Testis (tissue), 3 donors: ENCODE measurements around the gene SKAP1. TPM values are rescaled to one million over a fixed set of nuclear protein-coding genes. Genes with fewer than 3 reads are reported as not detected.

Experiments used
- DNase-seq: peaks from one replicate; pipeline ENCODE4 v3.0.0-alpha.2; 2019
- H3K27ac ChIP-seq, 2 donors: fragments of 200-600 bp; sonication (generic); one replicate each; pipeline ENCODE4 v1.5.1; 2019
- H3K27me3 ChIP-seq: fragments of 200-600 bp; sonication (generic); one replicate; pipeline ENCODE4 v1.5.1; 2019
- H3K36me3 ChIP-seq: fragments of 200-600 bp; sonication (generic); one replicate; pipeline ENCODE4 v1.5.1; 2017; ENCODE audit warnings: low read depth; ENCODE audit errors: missing control alignments
- H3K4me1 ChIP-seq: fragments of 200-600 bp; sonication (generic); one replicate; pipeline ENCODE4 v1.5.1; 2019
- H3K4me3 ChIP-seq, 2 donors: fragments of 200-600 bp; sonication (generic); one replicate each; pipeline ENCODE4 v1.5.1; 2017 to 2019
- H3K9me3 ChIP-seq: fragments of 200-600 bp; sonication (generic); one replicate; pipeline ENCODE4 v1.5.1; 2017
- POLR2A ChIP-seq: fragments of 450-650 bp; IDR thresholded peaks from one replicate; pipeline ENCODE4 v1.6.1; 2017; ENCODE audit warnings: antibody characterized with exemption, mild to moderate bottlenecking, moderate library complexity
- WGBS, 2 donors: methylation state at CpG; one replicate each; pipeline ENCODE4 v1.1.5; 2018; 5-methylcytosine and 5-hydroxymethylcytosine counted together
- intact Hi-C: fragments of 100-400 bp; cut with DNase I; formaldehyde crosslinking; loops from one replicate; pipeline ENCODE4 v1.15.1; 2023; ENCODE audit warnings: low total_unique reads
- polyA plus RNA-seq: library from polyadenylated mRNA; stranded (reverse); fragments of 350-450 nt; fragmentation: Illumina TruSeq; extraction: RNeasy Lipid Tissue Mini Kit (QIAGEN cat#74804); gene quantifications from one replicate; pipeline ENCODE4 v1.2.3, GENCODE V29; 2014; ENCODE audit warnings: low read depth, low replicate concordance; ENCODE audit not compliant: insufficient read depth
- total RNA-seq, 2 donors: library from RNA; depleted of rRNA; stranded (reverse); fragments of >200 nt; gene quantifications; one replicate each; pipeline ENCODE4 v1.2.3, GENCODE V29; 2016
- TF ChIP-seq, protein P1 (sequence below), 3 experiments: fragments of 450-650 bp in 2 of 3; fragments of 200-600 bp in 1 of 3; sonication (generic) in 1 of 3; IDR thresholded peaks; one replicate each; pipeline ENCODE4 v1.5.1; 2016 to 2019; ENCODE audit warnings: antibody characterized with exemption in 3 of 3, mild to moderate bottlenecking in 2 of 3, moderate library complexity in 1 of 3

Gene SKAP1
- total and polyA plus RNA-seq, 3 donors from 2014 or later: 9.0 to 34.1 (median 16.9) TPM

DNA sequence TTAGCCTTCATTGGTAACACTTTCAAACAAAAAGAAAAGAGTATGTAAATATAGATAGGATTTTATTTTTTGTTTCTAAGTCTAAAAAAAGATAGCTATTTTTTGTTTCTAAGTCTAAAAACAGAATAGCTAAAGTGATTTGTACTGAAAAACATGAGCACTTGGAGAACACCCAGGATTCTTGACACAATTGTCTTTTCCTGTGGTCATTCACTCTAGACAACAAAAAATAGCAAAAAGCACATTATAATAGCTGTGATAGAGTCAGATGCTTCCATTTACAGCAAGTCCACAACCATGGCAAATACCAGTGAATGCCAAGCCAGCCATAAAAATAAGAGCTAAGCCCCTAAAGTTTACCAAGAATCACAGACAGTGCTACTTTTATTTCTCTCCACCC, 36.7 kb downstream of the SKAP1 start:
- DNase-seq: no peak
- Histone ChIP-seq H3K4me3 (no peak overlapping the region), H3K27me3 (no peaks in the 10 kb centered on the region), H3K4me1 (no peaks in the 10 kb centered on the region), H3K36me3 (no peaks in the 10 kb centered on the region), H3K27ac (no peak overlapping the region), H3K9me3 (no peaks in the 10 kb centered on the region)
- TF ChIP-seq, protein P1, sequence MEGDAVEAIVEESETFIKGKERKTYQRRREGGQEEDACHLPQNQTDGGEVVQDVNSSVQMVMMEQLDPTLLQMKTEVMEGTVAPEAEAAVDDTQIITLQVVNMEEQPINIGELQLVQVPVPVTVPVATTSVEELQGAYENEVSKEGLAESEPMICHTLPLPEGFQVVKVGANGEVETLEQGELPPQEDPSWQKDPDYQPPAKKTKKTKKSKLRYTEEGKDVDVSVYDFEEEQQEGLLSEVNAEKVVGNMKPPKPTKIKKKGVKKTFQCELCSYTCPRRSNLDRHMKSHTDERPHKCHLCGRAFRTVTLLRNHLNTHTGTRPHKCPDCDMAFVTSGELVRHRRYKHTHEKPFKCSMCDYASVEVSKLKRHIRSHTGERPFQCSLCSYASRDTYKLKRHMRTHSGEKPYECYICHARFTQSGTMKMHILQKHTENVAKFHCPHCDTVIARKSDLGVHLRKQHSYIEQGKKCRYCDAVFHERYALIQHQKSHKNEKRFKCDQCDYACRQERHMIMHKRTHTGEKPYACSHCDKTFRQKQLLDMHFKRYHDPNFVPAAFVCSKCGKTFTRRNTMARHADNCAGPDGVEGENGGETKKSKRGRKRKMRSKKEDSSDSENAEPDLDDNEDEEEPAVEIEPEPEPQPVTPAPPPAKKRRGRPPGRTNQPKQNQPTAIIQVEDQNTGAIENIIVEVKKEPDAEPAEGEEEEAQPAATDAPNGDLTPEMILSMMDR (IDR thresholded peaks at IDR 0.05): no peak
- no peak for TF ChIP-seq POLR2A
- intact Hi-C loops: no loop called here

GRCh38 chr17:48392857-48393256, 37.2 kb downstream of the SKAP1 start:
- Histone ChIP-seq H3K36me3 (no peaks in the 10 kb centered on the region), H3K4me3 (no peak overlapping the region), H3K27ac (no peak overlapping the region), H3K27me3 (no peaks in the 10 kb centered on the region), H3K9me3 (no peaks in the 10 kb centered on the region), H3K4me1 (no peaks in the 10 kb centered on the region)
- TF ChIP-seq POLR2A: no peak
- TF ChIP-seq, protein P1 (IDR thresholded peaks at IDR 0.05): no peak
- intact Hi-C loops: no loop called here
- no peak for DNase-seq
- WGBS, 2 donors: 56 to 57% methylated on average over 4 of the region's 4 CpGs

DNA sequence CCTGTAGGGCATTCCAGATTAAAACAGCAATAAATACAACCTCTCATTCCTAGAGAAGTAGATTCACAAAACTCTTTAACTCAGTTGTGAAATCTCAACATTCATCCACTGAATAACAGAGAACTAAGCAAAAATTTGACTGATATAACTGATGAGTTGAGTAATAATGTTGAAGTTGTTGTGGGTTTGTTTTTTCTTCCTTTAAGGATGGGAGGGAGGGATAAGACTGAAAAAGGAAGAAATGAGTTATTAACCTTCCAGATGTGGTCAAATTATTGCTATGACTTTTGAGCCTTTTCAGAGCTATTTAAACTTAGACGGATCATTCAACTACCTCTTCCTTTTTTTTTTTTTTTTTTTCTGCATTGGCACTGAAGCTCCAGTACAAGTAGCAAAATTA, 38.6 kb downstream of the SKAP1 start:
- H3K4me1 ChIP-seq: no peaks in the 10 kb centered on the region
- intact Hi-C loops: no loop called here
- no peak for TF ChIP-seq POLR2A
- TF ChIP-seq, protein P1 (IDR thresholded peaks at IDR 0.05): no peak
- no peak overlapping the region for H3K4me3 ChIP-seq
- DNase-seq: no peak
- no peaks in the 10 kb centered on the region for H3K9me3 ChIP-seq
- no peaks in the 10 kb centered on the region for H3K27me3 ChIP-seq
- H3K36me3 ChIP-seq: no peaks in the 10 kb centered on the region
- no peak overlapping the region for H3K27ac ChIP-seq
- 65 to 70% methylated on average over 1 of the region's 1 CpG for WGBS, 2 donors

GRCh38 chr17:48389903-48390302, 40.1 kb downstream of the SKAP1 start:
- intact Hi-C loops: no loop called here
- TF ChIP-seq POLR2A: no peak
- TF ChIP-seq, protein P1 (IDR thresholded peaks at IDR 0.05): no peak
- H3K9me3 ChIP-seq: no peaks in the 10 kb centered on the region
- no peaks in the 10 kb centered on the region for H3K4me1 ChIP-seq
- no peak for DNase-seq
- no peak overlapping the region for H3K4me3 ChIP-seq
- H3K36me3 ChIP-seq: no peaks in the 10 kb centered on the region
- H3K27me3 ChIP-seq: no peaks in the 10 kb centered on the region
- no peak overlapping the region for H3K27ac ChIP-seq

DNA sequence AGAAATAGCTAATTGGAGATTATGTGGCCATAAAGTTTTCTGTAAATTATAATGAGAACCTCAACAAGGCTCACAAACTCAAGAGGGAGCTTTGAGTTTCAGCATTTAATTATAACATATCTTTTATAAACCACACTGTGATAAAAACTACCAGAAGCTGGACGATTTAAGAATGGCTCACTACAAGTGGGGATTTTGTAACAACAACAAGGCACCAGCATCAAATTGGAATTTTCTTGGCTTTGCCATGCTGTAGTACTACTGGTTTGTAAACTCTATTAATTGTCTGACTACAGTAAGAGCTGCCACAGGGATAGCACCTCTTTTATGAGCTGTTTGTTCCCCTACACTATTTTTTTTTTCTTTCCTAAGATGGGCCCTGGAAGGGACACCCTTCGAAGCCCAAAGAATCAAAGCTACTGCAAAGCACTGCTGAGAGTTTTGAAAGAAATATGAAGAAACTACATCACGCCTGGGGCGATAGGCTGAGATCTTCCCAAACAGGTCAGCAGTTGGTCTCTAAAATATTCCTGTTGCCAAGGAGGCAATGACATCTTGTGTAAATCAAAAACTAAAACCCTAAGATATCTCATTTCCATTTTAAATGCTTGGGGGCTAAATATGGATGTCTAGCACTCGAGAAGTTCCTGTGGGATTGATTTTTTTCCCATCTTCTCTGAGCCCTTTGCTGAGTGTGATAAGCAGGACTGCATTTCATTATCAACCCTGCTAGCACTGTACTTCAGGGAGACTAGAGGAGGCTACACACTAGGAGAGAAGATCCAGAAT, 40.9 kb downstream of the SKAP1 start:
- TF ChIP-seq, protein P1 (IDR thresholded peaks at IDR 0.05): no peak
- TF ChIP-seq POLR2A: no peak
- Histone ChIP-seq H3K27ac (no peak overlapping the region), H3K4me3 (no peak overlapping the region), H3K36me3 (no peaks in the 10 kb centered on the region), H3K4me1 (no peaks in the 10 kb centered on the region), H3K27me3 (no peaks in the 10 kb centered on the region), H3K9me3 (no peaks in the 10 kb centered on the region)
- WGBS, 2 donors: 68% methylated on average over 5 of the region's 5 CpGs
- DNase-seq: no peak
- intact Hi-C loops: no loop called here
